ENCODE results near the gene SLC29A3.
"Not testable (repeated sequence)": the region's sequence is repeated elsewhere in the genome, so short reads cannot be mapped to it uniquely, and the experiment has no call there.

The SLC29A3 gene

GRCh38 chr10:71319042-71319799, at the start of gene SLC29A3:
Gene SLC29A3, plus strand, starts transcription at chr10:71319259. Its CDS starts 51 bp downstream, at chr10:71319310.
- in situ Hi-C loops (cut with MboI; ENCODE audit: low sequenced_read_pairs), result no loop called here

- in situ Hi-C loops (cut with MboI; ENCODE audit: low sequenced_read_pairs), result no loop called here
These were observed 49.5 kb upstream of the SLC29A3 start for GRCh38 chr10:71269301-71270288.

- in situ Hi-C loops (cut with MboI; ENCODE audit: low sequenced_read_pairs), result no loop called here
These were observed 48.5 kb upstream of the SLC29A3 start for GRCh38 chr10:71270301-71271220.

GRCh38 chr10:71271662-71272055, 47.4 kb upstream of the SLC29A3 start:
- in situ Hi-C loops (cut with MboI; ENCODE audit: low sequenced_read_pairs), result no loop called here

GRCh38 chr10:71272056-71272771, 46.8 kb upstream of the SLC29A3 start:
- in situ Hi-C loops (cut with MboI; ENCODE audit: low sequenced_read_pairs), result no loop called here

GRCh38 chr10:71272974-71273373, 46.1 kb upstream of the SLC29A3 start:
- in situ Hi-C loops (cut with MboI; ENCODE audit: low sequenced_read_pairs), result not testable (repeated sequence)

GRCh38 chr10:71273506-71273905, 45.6 kb upstream of the SLC29A3 start:
- in situ Hi-C loops (cut with MboI; ENCODE audit: low sequenced_read_pairs), result no loop called here

GRCh38 chr10:71274901-71275796, 43.9 kb upstream of the SLC29A3 start:
- in situ Hi-C loops (cut with MboI; ENCODE audit: low sequenced_read_pairs), result no loop called here

GRCh38 chr10:71276873-71277272, 42.2 kb upstream of the SLC29A3 start:
- in situ Hi-C loops (cut with MboI; ENCODE audit: low sequenced_read_pairs), result no loop called here

- in situ Hi-C loops (cut with MboI; ENCODE audit: low sequenced_read_pairs), result no loop called here
These were observed 41.0 kb upstream of the SLC29A3 start for GRCh38 chr10:71277914-71278665.

- in situ Hi-C loops (cut with MboI; ENCODE audit: low sequenced_read_pairs), result no loop called here
These were observed 40.1 kb upstream of the SLC29A3 start for GRCh38 chr10:71278691-71279588.

GRCh38 chr10:71279590-71280170, 39.4 kb upstream of the SLC29A3 start:
- in situ Hi-C loops (cut with MboI; ENCODE audit: low sequenced_read_pairs), result no loop called here

- in situ Hi-C loops (cut with MboI; ENCODE audit: low sequenced_read_pairs), result no loop called here
These were observed 38.8 kb upstream of the SLC29A3 start for GRCh38 chr10:71280216-71280615.

GRCh38 chr10:71280825-71281224, 38.2 kb upstream of the SLC29A3 start:
- in situ Hi-C loops (cut with MboI; ENCODE audit: low sequenced_read_pairs), result no loop called here

- in situ Hi-C loops (cut with MboI; ENCODE audit: low sequenced_read_pairs), result no loop called here
These were observed 37.3 kb upstream of the SLC29A3 start for GRCh38 chr10:71281646-71282322.

GRCh38 chr10:71282323-71282680, 36.8 kb upstream of the SLC29A3 start:
- in situ Hi-C loops (cut with MboI; ENCODE audit: low sequenced_read_pairs), result no loop called here

Measured in hTERT RPE-1 (cell line).